HEK293 (cell line): Measurements from ENCODE around the gene KLF16.

Source experiments
- CTCF ChIA-PET: fragments of 350-600 bp; formaldehyde crosslinking; extraction: SDS; loops from one replicate; lab custom pipeline; 2021; ENCODE audit warnings: antibody characterized with exemption; lab: Yijun Ruan, JAX
- POLR2A ChIA-PET: fragments of 300-600 bp; formaldehyde crosslinking; extraction: SDS; loops from one replicate; lab custom pipeline; 2020; ENCODE audit warnings: antibody characterized with exemption, inconsistent platforms; lab: Yijun Ruan, JAX
- H3K27ac ChIP-seq: fragments of 200-500 bp; sonication (Bioruptor generic); 2 replicates; pipeline ENCODE4 v1.5.1; 2014; ENCODE audit warnings: low read depth, low read length, control low read depth, inconsistent platforms; ENCODE audit errors: extremely low read depth
- H3K36me3 ChIP-seq, 2 experiments: fragments of 200-500 bp in 1 of 2; sonication (Bioruptor generic) in 1 of 2; 1 replicate in 1 of 2; 2 replicates in 1 of 2; pipeline ENCODE4 v1.5.1; 2014 to 2017; ENCODE audit warnings: inconsistent platforms in 2 of 2, low read length in 2 of 2; ENCODE audit not compliant: control insufficient read depth in 2 of 2, insufficient read depth in 1 of 2
- H3K4me1 ChIP-seq: fragments of 200-500 bp; sonication (Bioruptor generic); 2 replicates; pipeline ENCODE4 v1.5.1; 2014; ENCODE audit warnings: mild to moderate bottlenecking, low read length, inconsistent platforms; ENCODE audit not compliant: control insufficient read depth, insufficient read depth
- H3K4me3 ChIP-seq: 2 replicates; pipeline ENCODE4 v1.5.1; 2011; ENCODE audit warnings: low read depth, mild to moderate bottlenecking, control low read depth, low read length, moderate library complexity
- H3K9me3 ChIP-seq: fragments of 200-500 bp; sonication (Bioruptor generic); 2 replicates; pipeline ENCODE4 v1.5.1; 2014; ENCODE audit warnings: low read depth, low read length, inconsistent platforms; ENCODE audit not compliant: control insufficient read depth, insufficient read depth
- GLIS1 ChIP-seq: fragments of 450-650 bp; formaldehyde crosslinking; IDR thresholded peaks from 2 replicates; pipeline ENCODE4 v1.5.1; 2016; ENCODE audit warnings: missing biosample characterization, missing genetic modification characterization
- GLIS2 ChIP-seq: fragments of 450-650 bp; formaldehyde crosslinking; IDR thresholded peaks from 2 replicates; pipeline ENCODE4 v1.5.1; 2016; ENCODE audit warnings: missing biosample characterization, missing genetic modification characterization
- KLF16 ChIP-seq: fragments of 450-650 bp; formaldehyde crosslinking; IDR thresholded peaks from 2 replicates; pipeline ENCODE4 v1.5.1; 2017; ENCODE audit warnings: missing biosample characterization, missing genetic modification characterization
- KLF7 ChIP-seq: fragments of 450-650 bp; formaldehyde crosslinking; IDR thresholded peaks from 2 replicates; pipeline ENCODE4 v1.5.1; 2016; ENCODE audit warnings: missing biosample characterization, missing genetic modification characterization, borderline replicate concordance
- KLF8 ChIP-seq: fragments of 450-650 bp; formaldehyde crosslinking; IDR thresholded peaks from 2 replicates; pipeline ENCODE4 v1.5.1; 2016; ENCODE audit warnings: missing biosample characterization, missing genetic modification characterization
- KLF9 ChIP-seq: fragments of 450-650 bp; formaldehyde crosslinking; IDR thresholded peaks from 2 replicates; pipeline ENCODE4 v1.5.1; 2016; ENCODE audit warnings: missing biosample characterization, missing genetic modification characterization, low read depth
- OVOL3 ChIP-seq: fragments of 450-650 bp; formaldehyde crosslinking; IDR thresholded peaks from 2 replicates; pipeline ENCODE4 v1.5.1; 2016; ENCODE audit warnings: missing biosample characterization, missing genetic modification characterization
- PATZ1 ChIP-seq: fragments of 450-650 bp; formaldehyde crosslinking; IDR thresholded peaks from 2 replicates; pipeline ENCODE4 v1.5.1; 2016; ENCODE audit warnings: missing biosample characterization, missing genetic modification characterization
- PRDM1 ChIP-seq: fragments of 450-650 bp; formaldehyde crosslinking; IDR thresholded peaks from 2 replicates; pipeline ENCODE4; 2016; ENCODE audit warnings: missing biosample characterization, missing genetic modification characterization
- WT1 ChIP-seq: fragments of 450-650 bp; formaldehyde crosslinking; IDR thresholded peaks from 2 replicates; pipeline ENCODE4 v1.5.1; 2016; ENCODE audit warnings: missing biosample characterization, missing genetic modification characterization
- ZNF174 ChIP-seq: fragments of 450-650 bp; formaldehyde crosslinking; IDR thresholded peaks from 2 replicates; pipeline ENCODE4 v1.5.0; 2017; ENCODE audit warnings: missing biosample characterization, mild to moderate bottlenecking, missing genetic modification characterization
- ZNF221 ChIP-seq: fragments of 450-650 bp; formaldehyde crosslinking; IDR thresholded peaks from 2 replicates; pipeline ENCODE4 v1.5.1; 2017; ENCODE audit warnings: missing biosample characterization, missing genetic modification characterization, borderline replicate concordance
- ZNF239 ChIP-seq: fragments of 450-650 bp; formaldehyde crosslinking; IDR thresholded peaks from 2 replicates; pipeline ENCODE4 v1.5.1; 2016; ENCODE audit warnings: missing biosample characterization, missing genetic modification characterization
- ZNF48 ChIP-seq: fragments of 450-650 bp; formaldehyde crosslinking; IDR thresholded peaks from 2 replicates; pipeline ENCODE4 v1.5.1; 2016; ENCODE audit warnings: missing biosample characterization, missing genetic modification characterization
- ZNF514 ChIP-seq: fragments of 450-650 bp; formaldehyde crosslinking; IDR thresholded peaks from 2 replicates; pipeline ENCODE4 v1.5.1; 2016; ENCODE audit warnings: missing biosample characterization, missing genetic modification characterization
- ZNF530 ChIP-seq: fragments of 450-650 bp; formaldehyde crosslinking; IDR thresholded peaks from 2 replicates; pipeline ENCODE4 v1.5.1; 2016; ENCODE audit warnings: low read depth, missing biosample characterization, missing genetic modification characterization
- ZNF549 ChIP-seq: fragments of 450-650 bp; IDR thresholded peaks from 2 replicates; pipeline ENCODE4 v1.5.1; 2018; ENCODE audit warnings: missing biosample characterization, missing genetic modification characterization, mild to moderate bottlenecking, inconsistent platforms, moderate library complexity
- ZNF560 ChIP-seq: fragments of 450-650 bp; formaldehyde crosslinking; IDR thresholded peaks from 2 replicates; pipeline ENCODE4 v1.5.1; 2017; ENCODE audit warnings: missing biosample characterization, missing genetic modification characterization, borderline replicate concordance
- ZNF596 ChIP-seq: fragments of 450-650 bp; IDR thresholded peaks from 2 replicates; pipeline ENCODE4 v1.5.0; 2018; ENCODE audit warnings: missing biosample characterization, mild to moderate bottlenecking, missing genetic modification characterization, moderate library complexity
- ZNF623 ChIP-seq: fragments of 450-650 bp; formaldehyde crosslinking; IDR thresholded peaks from 2 replicates; pipeline ENCODE4 v1.5.1; 2016; ENCODE audit warnings: missing biosample characterization, missing genetic modification characterization
- ZNF645 ChIP-seq: fragments of 450-650 bp; formaldehyde crosslinking; IDR thresholded peaks from 2 replicates; pipeline ENCODE4; 2016; ENCODE audit warnings: missing biosample characterization, missing genetic modification characterization
- ZNF701 ChIP-seq: fragments of 450-650 bp; formaldehyde crosslinking; IDR thresholded peaks from 2 replicates; pipeline ENCODE4 v1.5.1; 2016; ENCODE audit warnings: missing biosample characterization, missing genetic modification characterization
- ZNF830 ChIP-seq: fragments of 450-650 bp; IDR thresholded peaks from 2 replicates; pipeline ENCODE4 v1.5.0; 2018; ENCODE audit warnings: missing biosample characterization, missing genetic modification characterization, low read depth, mild to moderate bottlenecking, moderate library complexity
- ZNF837 ChIP-seq: fragments of 450-650 bp; formaldehyde crosslinking; IDR thresholded peaks from 2 replicates; pipeline ENCODE4 v1.5.1; 2016; ENCODE audit warnings: missing biosample characterization, missing genetic modification characterization
- ZSCAN5A ChIP-seq: fragments of 450-650 bp; formaldehyde crosslinking; IDR thresholded peaks from 2 replicates; pipeline ENCODE4 v1.5.1; 2016; ENCODE audit warnings: missing biosample characterization, missing genetic modification characterization
- TF ChIP-seq, protein P1 (sequence below): fragments of 450-650 bp; formaldehyde crosslinking; conservative IDR thresholded peaks from 2 replicates; pipeline ENCODE4 v1.5.1; 2016; ENCODE audit warnings: low read depth, missing biosample characterization, missing genetic modification characterization

Gene KLF16

DNA sequence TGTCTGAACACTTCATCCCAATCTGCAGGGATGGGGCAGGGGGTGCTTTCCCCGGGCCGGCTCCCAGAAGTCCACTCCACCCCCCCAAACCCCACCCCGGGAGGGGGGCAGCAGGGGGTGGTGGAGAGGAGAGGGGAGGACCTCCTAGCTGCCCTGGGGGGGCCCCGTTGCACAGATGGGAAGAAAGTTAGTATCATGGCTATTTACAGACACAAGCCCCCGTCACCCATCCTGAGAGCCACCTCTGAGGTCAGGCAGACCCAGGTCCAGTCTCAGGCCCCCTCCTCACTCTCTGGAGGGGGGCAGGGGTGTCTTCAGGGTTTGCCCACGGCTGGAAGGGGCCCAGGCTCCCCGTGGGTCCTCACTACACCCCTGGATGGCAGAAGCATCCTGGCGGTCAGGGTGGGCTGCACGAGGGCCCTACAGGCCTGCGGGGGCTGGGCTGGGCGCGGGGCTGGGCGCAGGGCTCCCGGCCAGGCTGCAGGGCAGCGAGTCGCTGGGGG, 9.3 kb downstream of the KLF16 start:
- H3K36me3 ChIP-seq, result no peaks in the 10 kb centered on the region
- ChIA-PET CTCF (interaction anchor here (0.7 to 3.3 kb wide), 5 partner anchors 13 to 219 kb away, joined by 3 to 13 read pairs (median 4); no protein-coding TSS in a partner anchor), POLR2A (no interaction called here)
- no peaks in the 10 kb centered on the region for H3K9me3 ChIP-seq
- no peak overlapping the region for H3K4me3 ChIP-seq
- no peak overlapping the region for H3K27ac ChIP-seq
- peaks cover 7% of the 10 kb centered on the region; the same call in 1 of the 2 replicates for H3K4me1 ChIP-seq
- TF ChIP-seq PATZ1 (tag by site-specific recombination) (peak; percentile 13; the same call in 1 of the 2 replicates), GLIS2 (peak; percentile 48; the same call in 1 of the 2 replicates), ZNF837 (tag by site-specific recombination) (no peak), GLIS1 (tag by site-specific recombination) (peak; percentile 20; the same call in 1 of the 2 replicates), ZNF530 (tag by site-specific recombination) (no peak), ZNF623 (tag by site-specific recombination) (no peak), ZNF174 (tag by site-specific recombination) (no peak), ZNF830 (no peak), ZNF701 (no peak), KLF9 (tag by site-specific recombination) (no peak), KLF8 (peak; percentile 24; the same call in 1 of the 2 replicates)
- TF ChIP-seq, protein P1, sequence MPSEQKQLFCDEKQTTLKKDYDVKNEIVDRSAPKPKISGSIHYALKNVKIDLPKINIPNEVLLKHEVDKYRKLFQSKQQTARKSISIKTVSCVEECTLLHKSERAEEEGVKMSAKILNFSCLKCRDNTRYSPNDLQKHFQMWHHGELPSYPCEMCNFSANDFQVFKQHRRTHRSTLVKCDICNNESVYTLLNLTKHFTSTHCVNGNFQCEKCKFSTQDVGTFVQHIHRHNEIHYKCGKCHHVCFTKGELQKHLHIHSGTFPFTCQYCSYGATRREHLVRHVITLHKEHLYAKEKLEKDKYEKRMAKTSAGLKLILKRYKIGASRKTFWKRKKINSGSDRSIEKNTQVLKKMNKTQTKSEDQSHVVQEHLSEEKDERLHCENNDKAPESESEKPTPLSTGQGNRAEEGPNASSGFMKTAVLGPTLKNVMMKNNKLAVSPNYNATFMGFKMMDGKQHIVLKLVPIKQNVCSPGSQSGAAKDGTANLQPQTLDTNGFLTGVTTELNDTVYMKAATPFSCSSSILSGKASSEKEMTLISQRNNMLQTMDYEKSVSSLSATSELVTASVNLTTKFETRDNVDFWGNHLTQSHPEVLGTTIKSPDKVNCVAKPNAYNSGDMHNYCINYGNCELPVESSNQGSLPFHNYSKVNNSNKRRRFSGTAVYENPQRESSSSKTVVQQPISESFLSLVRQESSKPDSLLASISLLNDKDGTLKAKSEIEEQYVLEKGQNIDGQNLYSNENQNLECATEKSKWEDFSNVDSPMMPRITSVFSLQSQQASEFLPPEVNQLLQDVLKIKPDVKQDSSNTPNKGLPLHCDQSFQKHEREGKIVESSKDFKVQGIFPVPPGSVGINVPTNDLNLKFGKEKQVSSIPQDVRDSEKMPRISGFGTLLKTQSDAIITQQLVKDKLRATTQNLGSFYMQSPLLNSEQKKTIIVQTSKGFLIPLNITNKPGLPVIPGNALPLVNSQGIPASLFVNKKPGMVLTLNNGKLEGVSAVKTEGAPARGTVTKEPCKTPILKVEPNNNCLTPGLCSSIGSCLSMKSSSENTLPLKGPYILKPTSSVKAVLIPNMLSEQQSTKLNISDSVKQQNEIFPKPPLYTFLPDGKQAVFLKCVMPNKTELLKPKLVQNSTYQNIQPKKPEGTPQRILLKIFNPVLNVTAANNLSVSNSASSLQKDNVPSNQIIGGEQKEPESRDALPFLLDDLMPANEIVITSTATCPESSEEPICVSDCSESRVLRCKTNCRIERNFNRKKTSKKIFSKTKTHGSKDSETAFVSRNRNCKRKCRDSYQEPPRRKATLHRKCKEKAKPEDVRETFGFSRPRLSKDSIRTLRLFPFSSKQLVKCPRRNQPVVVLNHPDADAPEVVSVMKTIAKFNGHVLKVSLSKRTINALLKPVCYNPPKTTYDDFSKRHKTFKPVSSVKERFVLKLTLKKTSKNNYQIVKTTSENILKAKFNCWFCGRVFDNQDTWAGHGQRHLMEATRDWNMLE (tag by site-specific recombination), result no peak
- TF ChIP-seq, all 188 proteins: peak for 4

DNA sequence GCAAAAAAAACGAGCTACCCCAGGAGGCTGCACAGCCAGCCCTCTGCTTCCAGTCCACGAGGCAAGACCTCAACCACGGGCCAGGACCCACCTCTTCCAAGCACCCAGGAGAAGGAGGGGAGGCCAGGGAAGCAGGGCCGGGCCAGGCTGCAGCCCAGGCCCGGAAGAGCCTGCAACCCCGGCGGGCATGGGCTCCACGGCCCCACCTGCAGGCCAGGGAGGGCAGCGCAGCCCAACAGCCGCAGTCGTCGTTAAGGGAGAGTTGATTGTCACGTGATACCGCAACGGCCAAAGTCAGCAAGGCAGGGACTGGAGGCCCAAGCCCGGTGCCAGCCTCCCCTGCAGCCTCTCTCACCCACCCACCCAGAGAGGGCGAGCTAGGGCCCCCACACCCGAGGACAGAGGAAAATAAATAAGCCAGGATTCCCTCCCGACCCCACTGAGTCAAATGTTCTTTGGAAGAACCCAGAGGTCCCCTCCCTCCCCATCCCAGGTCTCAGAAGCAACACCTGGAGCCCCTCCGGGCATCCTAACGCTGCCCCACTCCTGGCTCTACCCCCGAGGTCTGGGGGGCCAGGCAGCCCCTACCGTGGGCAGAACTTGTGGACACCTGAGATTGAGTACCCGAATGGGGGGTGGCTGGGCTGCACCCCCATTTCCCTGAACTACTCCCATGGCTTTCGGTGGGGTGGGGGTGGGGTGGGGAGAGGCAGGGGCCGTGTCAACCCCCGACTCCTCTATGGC, 9.9 kb downstream of the KLF16 start:
- peaks cover 3% of the 10 kb centered on the region; the same call in 1 of the 2 replicates for H3K4me1 ChIP-seq
- CTCF ChIA-PET, result interaction anchor here (0.6 to 3.3 kb wide), 9 partner anchors 12 to 384 kb away, joined by 3 to 13 read pairs (median 4); no protein-coding TSS in a partner anchor
- H3K36me3 ChIP-seq, result no peaks in the 10 kb centered on the region
- H3K4me3 ChIP-seq, result no peak overlapping the region
- POLR2A ChIA-PET, result no interaction called here
- no peaks in the 10 kb centered on the region for H3K9me3 ChIP-seq
- H3K27ac ChIP-seq, result no peak overlapping the region
- TF ChIP-seq ZNF549 (no peak), ZNF514 (tag by site-specific recombination) (no peak), KLF8 (peak; percentile 57; the same call in 1 of the 2 replicates), ZNF48 (tag by site-specific recombination) (no peak), OVOL3 (no peak), WT1 (tag by site-specific recombination) (no peak), ZNF239 (tag by site-specific recombination) (no peak), KLF7 (tag by site-specific recombination) (no peak), ZNF560 (tag by site-specific recombination) (no peak), KLF16 (tag by site-specific recombination) (peak; percentile 30; the same call in 1 of the 2 replicates), ZSCAN5A (tag by site-specific recombination) (no peak), ZNF221 (tag by site-specific recombination) (no peak; the same call in 1 of the 2 replicates), ZNF645 (no peak), PRDM1 (tag by site-specific recombination) (no peak), ZNF596 (tag by site-specific recombination) (no peak)
